Dendritic cell treated with granulocyte-macrophage colony-stimulating factor and Interleukin-4, amounts not matched to agents 40 ng/mL and 50 ng/mL, for 4 days (primary cell): Measurements from ENCODE around the gene SMAD1.

ENCODE experiments used
- H3K27ac Mint-ChIP-seq: one replicate; pipeline ENCODE4 v1.8.0; 2022; ENCODE audit warnings: mild to moderate bottlenecking, mixed read lengths
- H3K27me3 Mint-ChIP-seq: one replicate; pipeline ENCODE4 v1.8.0; 2022; ENCODE audit warnings: mild to moderate bottlenecking, mixed read lengths
- H3K36me3 Mint-ChIP-seq: one replicate; pipeline ENCODE4 v1.8.0; 2022; ENCODE audit warnings: low read depth, mixed read lengths
- H3K4me1 Mint-ChIP-seq: one replicate; pipeline ENCODE4 v1.8.0; 2022; ENCODE audit warnings: low read depth, mixed read lengths
- H3K4me3 Mint-ChIP-seq: one replicate; pipeline ENCODE4 v1.8.0; 2022; ENCODE audit warnings: mild to moderate bottlenecking, moderate library complexity, mixed read lengths
- H3K9me3 Mint-ChIP-seq: one replicate; pipeline ENCODE4 v1.8.0; 2022; ENCODE audit warnings: mixed read lengths
- intact Hi-C: fragments of 100-400 bp; cut with micrococcal nuclease; formaldehyde crosslinking; loops from one replicate; pipeline ENCODE4 v1.15.0; 2022

Gene SMAD1

DNA sequence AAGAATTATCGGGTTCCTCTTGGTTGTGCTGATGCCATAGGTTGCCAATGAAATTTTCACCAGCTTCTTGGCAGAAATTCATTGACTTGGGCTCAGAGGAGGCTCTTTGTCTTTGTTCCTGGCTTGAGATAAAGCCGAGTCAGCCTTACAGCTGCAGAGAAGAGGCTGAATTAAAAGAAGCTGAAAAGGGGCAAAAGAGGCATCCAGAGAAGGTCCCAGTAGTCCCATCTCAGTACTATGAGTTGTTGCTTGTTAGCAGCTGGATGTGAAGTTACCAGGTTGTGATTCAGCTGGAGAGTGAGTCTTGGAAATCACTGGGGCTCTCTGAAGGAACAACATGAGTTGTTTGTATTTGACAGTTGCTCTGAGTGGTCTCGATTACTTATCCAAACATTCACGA is 59.7 kb downstream of the SMAD1 start:
- intact Hi-C loops: no loop called here
- no peak overlapping the region for H3K4me3 Mint-ChIP-seq
- H3K27ac Mint-ChIP-seq: no peak overlapping the region
- peaks cover 14% of the 10 kb centered on the region for H3K36me3 Mint-ChIP-seq
- H3K27me3 Mint-ChIP-seq: no peaks in the 10 kb centered on the region
- H3K4me1 Mint-ChIP-seq: peaks cover 20% of the 10 kb centered on the region
- no peaks in the 10 kb centered on the region for H3K9me3 Mint-ChIP-seq

DNA sequence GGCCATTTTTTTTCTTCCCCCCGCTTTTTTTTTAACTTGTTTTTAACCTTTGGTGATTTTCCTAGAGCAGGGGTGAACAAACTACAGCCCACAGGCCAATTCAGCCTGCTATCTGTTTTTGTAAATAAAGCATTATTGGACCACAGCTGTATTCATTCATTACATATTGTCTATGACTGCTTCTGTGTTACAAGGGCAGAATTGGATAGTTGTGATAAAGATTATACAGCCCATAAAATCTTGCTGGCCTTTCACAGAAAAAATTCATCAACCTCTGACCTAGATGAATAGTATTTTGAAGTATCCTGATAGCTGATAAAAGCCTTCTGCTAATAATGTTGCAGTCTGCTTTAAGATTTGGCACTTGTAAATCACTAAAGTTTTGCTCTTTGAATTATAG is 63.4 kb downstream of the SMAD1 start:
- no peaks in the 10 kb centered on the region for H3K9me3 Mint-ChIP-seq
- H3K27me3 Mint-ChIP-seq: no peaks in the 10 kb centered on the region
- H3K4me1 Mint-ChIP-seq: peaks cover 18% of the 10 kb centered on the region
- H3K36me3 Mint-ChIP-seq: peaks cover 36% of the 10 kb centered on the region
- H3K4me3 Mint-ChIP-seq: no peak overlapping the region
- intact Hi-C loops: no loop called here
- no peak overlapping the region for H3K27ac Mint-ChIP-seq

DNA sequence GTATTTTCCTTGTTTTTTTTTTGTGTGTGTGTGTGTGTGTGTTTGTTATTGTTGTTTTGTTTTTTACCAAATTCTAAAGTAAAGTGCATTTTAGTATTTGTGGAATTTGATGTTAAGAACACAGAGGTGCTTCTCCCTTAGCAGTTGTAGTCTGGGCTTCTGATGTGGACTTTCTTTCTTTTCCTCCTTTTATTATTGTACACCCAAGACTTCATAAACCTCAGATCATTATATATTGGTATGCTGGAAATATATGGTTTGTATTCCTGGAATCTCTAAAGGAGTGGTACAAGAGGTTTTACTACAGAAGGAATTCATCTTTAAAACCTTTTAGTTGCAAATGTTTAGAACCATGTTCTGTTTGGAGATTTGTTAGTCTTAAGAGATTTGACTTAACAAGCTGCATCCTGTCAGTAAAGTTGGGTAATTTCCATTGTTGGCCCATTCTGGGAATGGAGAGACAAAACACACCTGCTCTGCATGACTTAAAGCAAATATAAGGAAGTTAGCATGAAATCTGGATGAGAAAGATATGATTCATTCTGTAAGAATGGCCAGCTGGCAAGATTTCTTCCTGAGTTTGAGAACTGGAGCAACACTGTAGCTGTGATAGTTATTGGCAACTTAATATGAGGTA is 64.0 kb downstream of the SMAD1 start:
- intact Hi-C loops: no loop called here
- Mint-ChIP-seq H3K4me1 (peaks cover 17% of the 10 kb centered on the region), H3K4me3 (no peak overlapping the region), H3K27ac (no peak overlapping the region), H3K36me3 (peaks cover 36% of the 10 kb centered on the region), H3K9me3 (no peaks in the 10 kb centered on the region), H3K27me3 (no peaks in the 10 kb centered on the region)

DNA sequence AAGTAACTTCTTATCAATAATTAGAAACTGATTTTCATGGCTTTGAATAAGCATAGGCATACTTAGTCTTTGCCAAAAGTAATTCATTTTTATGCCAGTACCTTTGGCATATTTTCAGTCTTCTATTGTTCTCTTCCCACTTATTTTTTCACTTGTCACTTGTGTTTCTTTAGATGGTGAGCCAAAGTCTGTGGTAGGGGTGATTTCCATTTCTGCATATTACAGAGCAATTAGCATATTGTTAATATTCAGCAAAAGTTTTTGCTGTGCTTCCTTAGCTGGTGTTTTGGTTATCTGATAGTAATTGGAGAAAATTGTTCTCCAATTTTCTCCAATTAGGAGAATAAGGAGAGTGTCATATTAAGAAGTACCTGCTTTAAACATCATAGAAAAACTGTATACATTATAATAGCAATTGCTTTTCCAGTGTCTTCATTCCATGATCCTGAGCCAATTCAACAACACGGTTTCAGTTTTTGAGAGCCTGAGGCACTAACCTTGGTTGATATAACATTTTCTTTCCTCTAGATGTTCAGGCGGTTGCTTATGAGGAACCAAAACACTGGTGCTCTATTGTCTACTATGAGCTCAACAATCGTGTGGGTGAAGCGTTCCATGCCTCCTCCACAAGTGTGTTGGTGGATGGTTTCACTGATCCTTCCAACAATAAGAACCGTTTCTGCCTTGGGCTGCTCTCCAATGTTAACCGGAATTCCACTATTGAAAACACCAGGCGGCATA is 64.7 kb downstream of the SMAD1 start:
- Mint-ChIP-seq H3K27me3 (no peaks in the 10 kb centered on the region), H3K36me3 (peaks cover 36% of the 10 kb centered on the region), H3K4me1 (peaks cover 17% of the 10 kb centered on the region), H3K27ac (no peak overlapping the region), H3K4me3 (no peak overlapping the region), H3K9me3 (no peaks in the 10 kb centered on the region)
- intact Hi-C loops: no loop called here

DNA sequence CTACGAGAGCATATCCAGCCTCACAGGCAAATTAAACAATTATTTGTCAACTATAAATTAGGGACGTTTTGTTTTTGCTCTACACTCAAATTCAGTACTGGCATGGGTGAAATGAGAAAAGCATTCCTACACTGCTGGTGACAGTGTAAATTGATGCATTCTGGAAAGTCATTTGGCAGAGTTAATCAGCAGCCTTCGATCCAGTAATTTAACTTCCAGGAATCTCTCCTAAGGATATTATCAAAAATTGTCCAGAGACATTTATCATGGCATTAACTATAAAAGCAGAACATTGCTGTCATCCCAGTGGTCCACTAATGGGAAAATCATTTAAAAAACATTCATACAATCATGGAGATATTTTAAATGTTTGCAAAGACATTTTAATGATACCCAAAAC is 70.0 kb downstream of the SMAD1 start:
- intact Hi-C loops: loop anchor here (10.0 kb wide), 1 partner anchor 67 kb away; the partner anchor contains the start of gene SMAD1
- Mint-ChIP-seq H3K4me1 (peaks cover 7% of the 10 kb centered on the region), H3K9me3 (no peaks in the 10 kb centered on the region), H3K27ac (no peak overlapping the region), H3K4me3 (no peak overlapping the region), H3K27me3 (no peaks in the 10 kb centered on the region), H3K36me3 (peaks cover 31% of the 10 kb centered on the region)

DNA sequence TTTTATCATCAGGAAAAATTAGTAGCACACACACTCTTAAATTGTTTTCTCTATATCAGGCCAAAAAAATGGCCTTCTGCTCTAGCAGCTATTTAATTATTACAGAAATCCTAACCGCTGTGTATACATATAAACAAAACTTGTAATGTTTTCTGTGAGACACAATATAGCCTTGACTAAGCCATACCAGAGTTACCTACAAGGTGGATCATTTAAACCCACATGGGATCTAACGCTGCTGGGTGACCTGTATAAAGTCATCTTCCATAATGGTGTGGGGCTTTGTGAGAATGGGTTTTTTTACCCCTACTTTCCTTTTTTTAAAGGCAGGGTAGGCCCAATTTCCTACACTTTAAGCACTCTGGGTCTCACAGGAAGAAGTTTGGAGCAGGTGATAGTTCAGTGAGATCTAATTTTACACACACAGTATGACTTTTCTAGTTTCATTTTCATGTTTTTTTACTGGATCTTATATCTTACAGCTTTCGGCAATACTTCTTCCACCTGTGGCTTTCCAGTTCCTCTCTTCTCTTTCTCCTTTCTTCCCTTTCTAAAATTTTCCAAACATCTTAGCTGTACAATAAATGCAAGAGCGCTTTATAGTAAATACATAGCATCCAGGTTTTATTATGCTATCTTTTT is 70.6 kb downstream of the SMAD1 start:
- H3K27ac Mint-ChIP-seq: no peak overlapping the region
- H3K4me1 Mint-ChIP-seq: peaks cover 7% of the 10 kb centered on the region
- H3K36me3 Mint-ChIP-seq: peaks cover 31% of the 10 kb centered on the region
- no peaks in the 10 kb centered on the region for H3K9me3 Mint-ChIP-seq
- H3K4me3 Mint-ChIP-seq: no peak overlapping the region
- H3K27me3 Mint-ChIP-seq: no peaks in the 10 kb centered on the region
- intact Hi-C loops: loop anchor here (10.0 kb wide), 1 partner anchor 68 kb away; the partner anchor contains the start of gene SMAD1

DNA sequence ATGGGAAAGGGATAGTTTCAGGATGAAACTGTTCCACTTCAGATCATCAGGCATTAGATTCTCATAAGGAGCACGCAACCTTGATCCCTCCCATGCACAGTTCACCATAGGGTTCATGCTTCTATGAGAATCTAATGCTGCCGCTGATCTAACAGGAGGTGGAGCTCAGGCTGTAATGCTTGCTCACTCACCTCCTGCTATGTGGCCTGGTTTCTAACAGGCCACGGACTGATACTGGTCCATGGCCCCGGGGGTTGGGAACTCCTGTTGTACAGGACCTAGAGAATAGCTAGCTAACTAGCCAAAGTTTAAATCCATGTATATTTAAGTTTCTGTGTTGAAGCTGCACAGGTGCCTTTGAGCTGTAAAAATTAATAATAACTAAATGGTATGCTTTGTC is 71.7 kb downstream of the SMAD1 start:
- no peaks in the 10 kb centered on the region for H3K27me3 Mint-ChIP-seq
- no peaks in the 10 kb centered on the region for H3K9me3 Mint-ChIP-seq
- H3K27ac Mint-ChIP-seq: no peak overlapping the region
- H3K36me3 Mint-ChIP-seq: peaks cover 26% of the 10 kb centered on the region
- intact Hi-C loops: loop anchor here (10.0 kb wide), 1 partner anchor 69 kb away; the partner anchor contains the start of gene SMAD1
- no peak overlapping the region for H3K4me3 Mint-ChIP-seq
- H3K4me1 Mint-ChIP-seq: peaks cover 7% of the 10 kb centered on the region

DNA sequence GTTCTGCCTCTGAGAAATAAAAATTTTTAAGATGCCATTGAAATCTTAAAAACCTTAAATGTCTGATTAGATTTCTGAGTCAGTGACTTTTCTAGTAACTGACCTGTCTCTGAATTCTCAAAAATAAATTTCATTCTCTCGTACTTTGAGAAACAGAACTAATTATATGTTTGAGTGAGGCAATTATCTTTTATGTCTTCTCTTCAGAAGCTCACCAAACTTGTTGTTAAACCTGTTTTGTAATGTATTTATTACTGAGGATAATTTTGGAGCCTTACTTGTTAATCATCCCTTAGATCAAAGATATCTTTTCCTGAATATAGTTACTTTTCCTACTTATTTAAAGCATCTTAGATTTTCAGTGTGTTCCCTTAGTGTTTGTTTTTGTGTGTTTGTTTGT is 73.0 kb downstream of the SMAD1 start:
- H3K4me1 Mint-ChIP-seq: peaks cover 7% of the 10 kb centered on the region
- H3K9me3 Mint-ChIP-seq: no peaks in the 10 kb centered on the region
- intact Hi-C loops: loop anchor here (5.0 to 10.0 kb wide), 3 partner anchors 53 to 402 kb away; partner anchors contain the start of gene SMAD1
- no peak overlapping the region for H3K4me3 Mint-ChIP-seq
- H3K27ac Mint-ChIP-seq: no peak overlapping the region
- no peaks in the 10 kb centered on the region for H3K27me3 Mint-ChIP-seq
- peaks cover 29% of the 10 kb centered on the region for H3K36me3 Mint-ChIP-seq

DNA sequence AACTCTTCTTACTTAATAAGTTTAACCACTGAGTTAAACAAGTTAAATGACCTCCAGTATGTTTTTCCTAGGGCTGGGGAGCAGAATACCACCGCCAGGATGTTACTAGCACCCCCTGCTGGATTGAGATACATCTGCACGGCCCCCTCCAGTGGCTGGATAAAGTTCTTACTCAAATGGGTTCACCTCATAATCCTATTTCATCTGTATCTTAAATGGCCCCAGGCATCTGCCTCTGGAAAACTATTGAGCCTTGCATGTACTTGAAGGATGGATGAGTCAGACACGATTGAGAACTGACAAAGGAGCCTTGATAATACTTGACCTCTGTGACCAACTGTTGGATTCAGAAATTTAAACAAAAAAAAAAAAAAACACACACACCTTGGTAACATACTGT is 76.1 kb downstream of the SMAD1 start:
- no peak overlapping the region for H3K4me3 Mint-ChIP-seq
- H3K27ac Mint-ChIP-seq: no peak overlapping the region
- no peaks in the 10 kb centered on the region for H3K27me3 Mint-ChIP-seq
- intact Hi-C loops: loop anchor here (1.0 to 10.0 kb wide), 4 partner anchors 50 to 405 kb away; partner anchors contain the start of gene SMAD1
- peaks cover 30% of the 10 kb centered on the region for H3K36me3 Mint-ChIP-seq
- peaks cover under 1% of the 10 kb centered on the region for H3K4me1 Mint-ChIP-seq
- H3K9me3 Mint-ChIP-seq: no peaks in the 10 kb centered on the region

DNA sequence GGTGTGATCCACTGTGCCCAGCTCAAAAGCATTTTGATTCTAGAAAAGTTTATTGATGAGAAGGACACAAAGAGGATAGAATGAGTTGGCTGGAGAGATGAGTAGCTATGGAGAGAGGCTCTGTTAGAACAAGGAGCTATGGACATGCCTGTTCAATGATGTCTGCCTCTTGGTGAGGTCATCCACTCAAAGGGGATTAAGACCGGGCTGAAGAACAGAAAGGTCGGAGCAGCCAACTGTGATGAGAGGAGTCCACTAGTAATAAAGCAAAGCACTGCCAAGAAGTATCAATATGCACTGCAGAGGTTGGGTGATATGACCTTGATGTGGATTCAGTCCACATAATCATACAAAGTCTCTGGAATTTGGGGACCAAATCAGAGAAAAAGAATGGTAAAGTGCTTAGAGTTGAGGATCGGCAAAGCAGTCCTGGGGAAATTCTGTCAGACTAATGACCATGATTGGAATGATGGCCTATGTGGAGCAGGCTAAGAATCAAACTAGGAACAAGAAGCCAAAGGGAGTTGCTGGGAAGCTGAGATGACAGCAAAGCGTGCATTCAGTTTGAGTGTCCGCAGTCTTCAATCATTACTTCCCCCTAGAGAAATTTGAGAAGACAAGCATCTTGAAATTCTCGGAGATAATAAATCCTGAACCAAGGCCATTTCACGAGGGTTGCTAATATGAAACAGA is 81.8 kb downstream of the SMAD1 start:
- Mint-ChIP-seq H3K27me3 (no peaks in the 10 kb centered on the region), H3K4me1 (no peaks in the 10 kb centered on the region), H3K9me3 (peaks cover 2% of the 10 kb centered on the region), H3K27ac (no peak overlapping the region), H3K4me3 (no peak overlapping the region), H3K36me3 (peaks cover 12% of the 10 kb centered on the region)
- intact Hi-C loops: no loop called here

DNA sequence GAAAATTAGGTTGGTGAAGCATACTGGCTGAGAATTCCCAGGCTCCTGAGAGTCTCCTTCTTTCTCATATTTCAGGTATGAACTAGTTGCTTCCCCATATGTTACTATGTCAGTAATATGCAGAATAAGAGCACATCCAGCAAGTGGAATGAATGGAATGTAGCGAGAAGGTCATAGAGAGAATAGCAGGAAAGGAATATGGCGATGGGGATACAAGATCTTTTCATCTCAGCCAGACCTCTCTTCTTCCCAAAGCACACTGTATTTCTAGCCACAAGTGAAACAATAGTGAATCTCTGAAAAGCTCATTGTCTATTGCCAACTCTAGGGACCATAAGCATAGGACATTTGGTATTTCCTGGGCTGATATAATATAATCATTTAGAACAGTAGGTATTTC is 82.9 kb downstream of the SMAD1 start:
- peaks cover 3% of the 10 kb centered on the region for H3K36me3 Mint-ChIP-seq
- intact Hi-C loops: no loop called here
- no peaks in the 10 kb centered on the region for H3K4me1 Mint-ChIP-seq
- H3K4me3 Mint-ChIP-seq: no peak overlapping the region
- H3K9me3 Mint-ChIP-seq: peaks cover 13% of the 10 kb centered on the region
- no peak overlapping the region for H3K27ac Mint-ChIP-seq
- H3K27me3 Mint-ChIP-seq: no peaks in the 10 kb centered on the region

DNA sequence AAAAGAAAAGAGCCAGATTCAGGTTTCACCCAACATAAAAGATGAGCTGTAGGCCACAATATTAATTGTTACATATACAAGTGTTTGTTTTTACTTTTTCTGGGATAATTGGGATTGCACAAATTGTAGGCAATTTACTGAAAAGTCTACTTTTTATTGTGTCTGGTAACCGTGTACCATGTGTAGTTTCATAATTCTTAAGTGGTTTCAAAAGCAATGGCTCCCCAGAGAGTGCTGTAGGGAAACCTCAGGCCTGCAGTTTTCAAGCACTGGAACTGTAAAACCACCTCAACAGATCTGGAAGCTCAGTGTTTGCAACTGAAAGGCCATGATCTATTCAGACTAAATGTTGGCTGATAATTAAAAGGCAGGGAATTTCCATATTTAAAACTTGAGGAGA is 83.7 kb downstream of the SMAD1 start:
- no peak overlapping the region for H3K27ac Mint-ChIP-seq

DNA sequence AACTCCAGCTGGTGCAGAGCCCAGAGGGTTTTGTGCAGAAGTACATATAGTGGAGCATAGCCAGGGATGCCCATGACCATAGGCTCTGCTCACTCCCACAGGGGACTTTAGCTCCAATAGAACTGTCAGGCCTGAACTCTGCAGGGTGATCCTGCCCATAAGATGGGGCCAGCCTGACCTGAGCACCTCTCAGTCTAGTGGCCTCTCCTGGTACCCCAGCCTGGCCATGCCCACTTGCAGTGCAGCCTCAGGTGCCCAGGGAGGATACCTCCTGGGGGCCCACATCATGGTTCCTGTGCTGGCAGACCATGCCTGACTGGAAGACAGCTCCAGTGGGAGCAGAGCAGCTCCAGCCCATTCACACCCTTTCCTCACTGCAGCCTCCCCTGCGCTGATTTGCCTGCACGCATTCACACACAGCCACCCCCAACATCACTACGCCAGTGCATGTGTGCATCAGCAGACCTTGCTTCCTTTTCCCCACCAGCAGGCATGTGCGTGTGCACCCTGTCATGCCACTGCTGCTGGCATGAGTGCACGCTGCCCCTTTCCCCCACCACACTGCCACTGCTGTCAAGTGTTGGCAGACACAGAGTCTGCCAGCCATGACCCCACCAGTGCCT is 84.5 kb downstream of the SMAD1 start:
- Mint-ChIP-seq H3K36me3 (no peaks in the 10 kb centered on the region), H3K27ac (no peak overlapping the region), H3K4me1 (no peaks in the 10 kb centered on the region), H3K4me3 (no peak overlapping the region), H3K9me3 (peaks cover 15% of the 10 kb centered on the region), H3K27me3 (no peaks in the 10 kb centered on the region)
- intact Hi-C loops: no loop called here

More for the DNA sequence above, 83.7 kb downstream of the SMAD1 start:
- H3K4me1 Mint-ChIP-seq: no peaks in the 10 kb centered on the region
- H3K36me3 Mint-ChIP-seq: no peaks in the 10 kb centered on the region
- no peaks in the 10 kb centered on the region for H3K27me3 Mint-ChIP-seq
- intact Hi-C loops: no loop called here
- peaks cover 15% of the 10 kb centered on the region for H3K9me3 Mint-ChIP-seq
- no peak overlapping the region for H3K4me3 Mint-ChIP-seq
